ENCODE data around the gene GSTM3.
"Not testable (repeated sequence)": the region's sequence is repeated elsewhere in the genome, so short reads cannot be mapped to it uniquely, and the experiment has no call there.

GSTM3 gene

GRCh38 chr1:109775398-109775797, 34.6 kb upstream of the GSTM3 start:
- DNase-seq (ENCODE audit: low read depth in 2 of 2) = no peak

- no peak for DNase-seq (ENCODE audit: low read depth in 2 of 2)
These were observed 33.2 kb upstream of the GSTM3 start for GRCh38 chr1:109773900-109774485.

GRCh38 chr1:109773203-109773899, 32.5 kb upstream of the GSTM3 start:
- DNase-seq (ENCODE audit: low read depth in 2 of 2) = peak; percentile 77 to 79

- no peak for DNase-seq (ENCODE audit: low read depth in 2 of 2)
These were observed 31.9 kb upstream of the GSTM3 start for GRCh38 chr1:109772658-109773202.

GRCh38 chr1:109771712-109772657, 31.1 kb upstream of the GSTM3 start:
- DNase-seq (ENCODE audit: low read depth in 2 of 2) = no peak

DNA sequence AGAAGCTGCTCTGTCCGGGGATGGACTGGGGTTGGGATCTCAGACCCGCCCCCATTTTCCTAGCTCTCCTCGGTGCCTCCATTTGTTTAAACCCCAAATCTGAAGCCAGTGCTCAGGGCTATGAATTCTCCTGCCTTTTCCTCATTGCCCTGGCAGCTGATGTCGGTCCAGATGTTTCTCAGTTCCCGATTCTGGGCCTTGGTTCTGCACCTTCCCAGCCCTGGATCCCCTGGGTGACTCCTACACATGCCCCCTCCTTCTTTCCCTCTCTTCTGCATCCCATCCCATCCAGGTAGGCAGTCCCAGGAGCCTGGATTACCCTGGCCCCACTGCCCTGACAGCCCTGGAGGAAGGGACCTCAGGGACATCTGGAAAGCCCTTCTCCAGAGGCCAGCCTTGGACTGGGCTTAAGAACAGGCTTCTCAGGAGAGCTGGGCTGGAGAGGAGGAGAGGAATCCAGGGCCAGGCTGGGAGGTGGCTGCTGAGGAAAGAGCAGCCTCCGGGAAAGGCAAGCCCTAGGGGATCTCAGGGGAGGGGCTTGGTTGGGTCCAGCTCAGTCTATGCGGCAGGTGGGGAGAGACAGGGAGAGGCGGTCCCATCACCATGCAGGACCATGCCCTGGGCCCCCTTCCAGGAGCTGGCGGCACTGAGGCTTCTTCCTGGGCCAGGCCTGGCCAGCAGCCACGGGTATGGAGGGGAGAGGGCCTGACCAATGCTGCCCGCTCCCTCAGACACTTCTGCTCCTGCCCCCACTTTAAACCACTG, 29.7 kb upstream of the GSTM3 start:
- no peak for DNase-seq (ENCODE audit: low read depth in 2 of 2)

- peak in 1 of 2 experiments; percentile 34 for DNase-seq (ENCODE audit: low read depth in 2 of 2)
These were observed 28.7 kb upstream of the GSTM3 start for GRCh38 chr1:109769330-109770078.

DNA sequence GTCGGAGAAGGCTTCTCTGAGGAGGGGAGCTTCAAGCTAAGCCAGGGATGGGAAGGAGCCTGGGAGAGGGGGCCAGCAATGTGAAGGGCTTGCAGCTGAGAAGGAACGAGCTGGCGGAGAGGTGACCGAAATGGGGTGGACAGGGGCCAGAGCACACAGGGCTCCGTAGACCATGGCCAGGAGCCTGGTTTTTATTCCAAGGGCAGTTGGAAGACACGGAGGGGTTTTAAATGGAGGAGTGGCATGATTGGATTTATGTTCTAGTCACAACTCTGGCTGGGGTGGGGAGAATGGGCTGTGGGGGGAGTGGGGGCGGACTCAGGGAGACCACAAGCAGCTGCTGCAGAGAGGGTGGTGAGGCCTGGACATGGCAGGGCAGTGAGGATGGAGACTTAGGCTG, 28.0 kb upstream of the GSTM3 start:
- no peak for DNase-seq (ENCODE audit: low read depth in 2 of 2)

DNA sequence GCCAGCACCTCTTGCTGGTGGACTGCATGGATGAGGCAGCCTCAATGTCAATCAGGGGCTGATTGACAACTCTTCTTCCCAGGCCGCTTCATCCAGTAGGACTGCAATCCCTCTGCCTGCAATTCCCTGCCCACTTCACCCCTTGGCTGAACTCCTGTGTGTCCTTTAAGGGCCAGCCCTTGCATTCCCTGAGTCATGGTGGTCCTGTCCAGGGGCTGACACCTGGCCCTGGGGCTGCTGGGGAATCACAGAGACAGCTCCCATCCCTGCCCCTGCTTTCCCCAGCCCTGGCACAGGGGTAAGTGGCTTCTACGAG, 27.5 kb upstream of the GSTM3 start:
- no peak for DNase-seq (ENCODE audit: low read depth in 2 of 2)

- DNase-seq (ENCODE audit: low read depth in 2 of 2) = no peak
These were observed 26.9 kb upstream of the GSTM3 start for GRCh38 chr1:109767637-109768334.

- not testable (repeated sequence) for DNase-seq (ENCODE audit: low read depth in 2 of 2)
These were observed 26.3 kb upstream of the GSTM3 start for GRCh38 chr1:109766991-109767636.

- no peak for DNase-seq (ENCODE audit: low read depth in 2 of 2)
These were observed 25.2 kb upstream of the GSTM3 start for GRCh38 chr1:109765896-109766615.

DNA sequence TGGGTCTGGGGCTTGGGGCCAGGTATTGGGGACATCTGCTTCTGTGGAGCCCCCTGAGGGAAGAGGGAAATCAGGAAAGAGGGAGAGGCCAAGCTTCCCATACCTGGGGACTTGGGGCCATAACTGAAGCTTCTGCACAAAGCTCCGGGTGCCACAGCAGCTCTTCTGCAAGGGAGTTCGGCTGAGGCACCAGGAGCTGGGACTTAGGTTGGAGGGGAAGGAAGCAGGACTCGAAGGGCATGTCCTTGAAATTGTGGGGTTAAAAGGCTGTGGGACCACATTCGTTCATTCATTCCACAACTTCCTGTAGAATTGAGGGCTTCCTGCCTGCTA, 24.6 kb upstream of the GSTM3 start:
- DNase-seq (ENCODE audit: low read depth in 2 of 2) = no peak

- DNase-seq (ENCODE audit: low read depth in 2 of 2) = no peak
These were observed 24.0 kb upstream of the GSTM3 start for GRCh38 chr1:109764561-109765482.

DNA sequence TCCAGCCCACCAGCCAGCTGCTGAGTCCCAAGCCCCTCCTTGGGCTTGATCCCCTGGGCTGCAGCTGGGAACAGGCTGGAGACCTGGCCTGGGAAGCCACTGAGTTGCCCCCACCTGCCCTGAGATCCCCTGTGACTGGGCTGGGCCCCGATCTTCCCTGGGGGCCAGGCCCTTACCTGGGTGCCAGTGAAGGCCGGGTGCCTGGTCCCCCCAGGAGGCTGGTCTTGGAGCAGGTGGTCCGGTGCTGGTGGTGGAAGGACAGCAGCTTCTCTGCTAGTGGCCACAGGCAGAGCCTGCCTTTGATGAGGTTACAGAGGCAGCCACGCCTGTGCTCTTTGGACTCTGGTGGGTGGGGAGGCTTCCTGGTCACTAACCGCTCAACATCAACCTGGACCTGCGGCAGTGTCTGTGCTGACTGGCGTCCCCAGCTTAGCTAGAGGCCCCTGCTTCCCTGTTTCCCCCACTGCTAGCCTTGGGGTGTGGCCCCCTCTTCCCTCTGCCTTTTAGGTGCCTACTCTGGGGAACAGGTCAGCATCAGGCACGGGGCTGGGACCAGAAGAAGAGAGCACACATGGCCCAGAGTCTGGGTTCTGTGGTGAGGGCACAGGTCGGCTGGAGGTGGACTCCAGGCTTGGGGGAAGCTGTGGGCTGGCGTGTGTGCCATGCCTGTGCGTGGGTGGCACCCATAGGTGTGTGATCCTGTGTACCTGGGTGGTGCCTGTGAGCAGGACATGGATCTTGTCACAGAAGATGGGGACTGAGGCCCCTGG, 23.0 kb upstream of the GSTM3 start, which contains the start of gene EPS8L3:
Gene EPS8L3 (minus strand): TSS at position 278 of the 770 bp plus-strand sequence. CDS start 2,174 bp downstream, outside the sequence.
- DNase-seq (ENCODE audit: low read depth in 2 of 2) = no peak

DNA sequence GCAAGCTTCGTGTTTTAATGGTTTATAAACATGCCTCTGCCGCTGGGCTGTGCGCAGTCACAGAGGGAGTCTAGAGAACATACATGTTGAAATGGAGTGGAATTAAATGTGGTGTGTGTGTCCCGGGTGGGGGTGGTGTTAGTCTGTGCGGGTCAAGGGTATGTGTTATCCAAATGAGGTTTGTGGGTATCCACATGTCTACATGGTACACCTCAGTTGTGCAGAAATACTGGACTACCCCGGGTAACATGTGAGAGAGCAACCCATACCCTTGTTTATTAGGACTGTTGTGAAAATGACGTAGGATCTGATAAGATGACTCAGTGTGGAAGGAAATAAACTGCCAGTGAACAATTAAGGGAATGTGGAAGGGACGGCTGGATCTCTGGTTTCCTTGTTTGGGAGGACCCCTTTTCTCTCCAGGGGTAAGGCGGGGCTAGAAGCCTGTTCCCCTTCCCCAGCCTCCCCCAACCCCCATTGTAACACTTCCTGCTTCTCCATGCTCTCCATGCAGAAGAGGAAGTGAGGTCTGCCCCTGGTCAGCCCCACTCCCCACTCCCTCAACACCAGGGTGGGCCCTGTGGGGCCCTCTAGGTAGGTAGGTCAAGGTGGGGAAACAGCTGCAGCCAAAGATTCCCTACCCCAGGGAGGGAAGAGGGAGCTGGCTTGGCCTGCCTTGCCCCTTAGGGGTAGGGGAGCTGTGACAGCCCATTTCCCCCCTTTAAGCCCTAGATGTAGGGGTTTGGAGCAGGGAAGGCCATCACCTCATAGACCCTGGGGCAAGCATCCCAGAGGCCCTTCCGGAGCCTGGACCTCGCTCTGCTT, 22.2 kb upstream of the GSTM3 start:
- DNase-seq (ENCODE audit: low read depth in 2 of 2) = peak in 1 of 2 experiments; percentile 36

Data from fibroblast of skin of left quadriceps (primary cell).